K562 (cell line): Measurements from ENCODE around the gene HVCN1. TPM values are rescaled to one million over a fixed set of nuclear protein-coding genes. Genes with fewer than 3 reads are reported as not detected.

ENCODE experiments used
- ATAC-seq: fragments of 200-7000 bp; cut with Tn5 transposase; 3 replicates; pipeline ENCODE4 v1.9.1; 2020; ENCODE audit warnings: moderate library complexity
- BruUV-seq: library from RNA; stranded (reverse); fragments of 400-500 nt; replicated peaks from 2 replicates; lab custom pipeline; 2021; lab: Mats Ljungman, UMichigan
- CTCF ChIA-PET: fragments of 300-600 bp; formaldehyde crosslinking; extraction: SDS; loops from one replicate; lab custom pipeline; 2021; ENCODE audit warnings: low intra/inter-chr PET ratio; lab: Yijun Ruan, JAX
- POLR2A ChIA-PET: fragments of 300-600, 350-650 bp; sonication (Branson Sonifier 250); formaldehyde crosslinking; extraction: SDS; loops from one replicate; lab custom pipeline; 2021; ENCODE audit warnings: antibody characterized with exemption, inconsistent platforms; lab: Yijun Ruan, JAX
- DNase-seq, 4 experiments: peaks; one replicate each; pipeline versions ENCODE4 v3.0.0 to v3.0.0-alpha.2; 2011 to 2018; ENCODE audit warnings: low spot score in 3 of 4, mixed read lengths in 3 of 4; ENCODE audit errors: extremely low read depth in 1 of 4
- FAIRE-seq: peaks from 2 replicates; lab custom pipeline; 2011; peaks lifted over from hg19 to GRCh38; lab: Jason Lieb, UNC
- H2AFZ ChIP-seq: 2 replicates; pipeline ENCODE4 v1.6.0; 2011; ENCODE audit warnings: low read depth, low read length, control low read depth, inconsistent platforms
- H3K27ac ChIP-seq: fragments of 200-600 bp; 3 replicates; pipeline ENCODE4 v1.8.0; 2011; ENCODE audit warnings: low read depth, mild to moderate bottlenecking, control low read depth, inconsistent platforms, low read length, moderate library complexity, mixed read lengths; ENCODE audit errors: extremely low read depth
- H3K27me3 ChIP-seq, 2 experiments: fragments of 300-600 bp in 1 of 2; 2 replicates in 1 of 2; 3 replicates in 1 of 2; pipeline versions ENCODE4 v1.6.0 to v1.8.0; 2011; ENCODE audit warnings: inconsistent platforms in 2 of 2, low read length in 2 of 2, mild to moderate bottlenecking in 1 of 2, mixed read lengths in 1 of 2, moderate library complexity in 1 of 2; ENCODE audit not compliant: control insufficient read depth in 2 of 2, insufficient read depth in 2 of 2
- H3K36me3 ChIP-seq: fragments of 300-600 bp; 3 replicates; pipeline ENCODE4 v1.8.0; 2011; ENCODE audit warnings: mild to moderate bottlenecking, low read length, inconsistent platforms; ENCODE audit not compliant: control insufficient read depth, insufficient read depth
- H3K4me1 ChIP-seq, 2 experiments: fragments of 200-600 bp in 1 of 2; replicated peaks in 1 of 2; 2 replicates in 1 of 2; 3 replicates in 1 of 2; pipeline versions ENCODE4 v1.5.1 to v1.8.0; 2011; ENCODE audit warnings: inconsistent platforms in 2 of 2, low read length in 2 of 2, mild to moderate bottlenecking in 1 of 2, mixed read lengths in 1 of 2, moderate library complexity in 1 of 2; ENCODE audit not compliant: control insufficient read depth in 2 of 2, insufficient read depth in 2 of 2
- H3K4me2 ChIP-seq: 2 replicates; pipeline ENCODE4 v1.6.1; 2011; ENCODE audit warnings: low read length, control low read depth, inconsistent platforms, mixed read lengths; ENCODE audit not compliant: insufficient read depth
- H3K4me3 ChIP-seq: fragments of 200-600 bp; sonication (generic), shearing (Covaris generic); 2 replicates; pipeline ENCODE4 v1.5.1; 2016; ENCODE audit warnings: control low read depth, inconsistent platforms
- H3K79me2 ChIP-seq: fragments of 200-600 bp; 3 replicates; pipeline ENCODE4 v1.8.0; 2011; ENCODE audit warnings: low read length, inconsistent platforms; ENCODE audit not compliant: control insufficient read depth, insufficient read depth
- H3K9ac ChIP-seq, 2 experiments: 2 replicates each; pipeline versions ENCODE4 v1.6.0 to v1.6.1; 2011; ENCODE audit warnings: low read depth in 2 of 2, low read length in 2 of 2, control low read depth in 1 of 2, inconsistent platforms in 1 of 2, mild to moderate bottlenecking in 1 of 2, mixed read lengths in 1 of 2; ENCODE audit not compliant: insufficient read depth in 1 of 2
- H3K9me1 ChIP-seq: one replicate; pipeline ENCODE4 v1.6.0; 2011; ENCODE audit warnings: inconsistent platforms, mild to moderate bottlenecking, low read length, moderate library complexity; ENCODE audit not compliant: control insufficient read depth, insufficient read depth
- H3K9me3 ChIP-seq: replicated peaks from 2 replicates; pipeline ENCODE4 v1.5.1; 2011; ENCODE audit warnings: low read depth, low read length, inconsistent platforms; ENCODE audit not compliant: control insufficient read depth, insufficient read depth
- H4K20me1 ChIP-seq: replicated peaks from 2 replicates; pipeline ENCODE4 v1.6.1; 2011; ENCODE audit warnings: low read length, inconsistent platforms, mixed read lengths; ENCODE audit not compliant: control insufficient read depth, insufficient read depth
- BMI1 ChIP-seq: fragments of 150-350 bp; IDR thresholded peaks from 2 replicates; pipeline ENCODE4 v1.6.1; 2014; ENCODE audit warnings: low read length
- EGR1 ChIP-seq: fragments of 450-650 bp; conservative IDR thresholded peaks from 2 replicates; pipeline ENCODE4 v1.6.1; 2017; ENCODE audit warnings: mild to moderate bottlenecking
- GATAD2B ChIP-seq: fragments of 450-650 bp; IDR thresholded peaks from 2 replicates; pipeline ENCODE4 v1.6.1; 2017; ENCODE audit warnings: mild to moderate bottlenecking, borderline replicate concordance
- HIVEP1 ChIP-seq: fragments of 250-450 bp; sonication (Bioruptor Pico); IDR thresholded peaks from 2 replicates; pipeline ENCODE4 v1.4.0; 2020; ENCODE audit warnings: mild to moderate bottlenecking
- HMGXB4 ChIP-seq: sonication (generic); formaldehyde crosslinking; IDR thresholded peaks from 2 replicates; pipeline ENCODE4 v1.8.1; 2023; ENCODE audit warnings: mild to moderate bottlenecking, missing genetic modification reagents
- KLF1 ChIP-seq: fragments of 450-650 bp; IDR thresholded peaks from 2 replicates; pipeline ENCODE4 v1.6.1; 2016; ENCODE audit warnings: missing genetic modification characterization, missing compliant biosample characterization
- KLF16 ChIP-seq: IDR thresholded peaks from 2 replicates; pipeline ENCODE4 v1.6.1; 2016; ENCODE audit warnings: antibody characterized with exemption
- NR2C1 ChIP-seq, 2 experiments: fragments of 450-650 bp; IDR thresholded peaks; 2 replicates each; pipeline ENCODE4 v1.6.1; 2017; ENCODE audit warnings: mild to moderate bottlenecking in 2 of 2, antibody characterized with exemption in 1 of 2, inconsistent platforms in 1 of 2, missing compliant biosample characterization in 1 of 2, missing genetic modification characterization in 1 of 2
- SLC30A9 ChIP-seq: fragments of 250-450 bp; sonication (Bioruptor Pico); IDR thresholded peaks from 2 replicates; pipeline ENCODE4 v1.8.0; 2022; ENCODE audit warnings: mild to moderate bottlenecking, moderate library complexity
- TBP ChIP-seq: optimal IDR thresholded peaks from 2 replicates; pipeline ENCODE3; 2011; ENCODE audit warnings: low read depth, low read length, improper control_type of control experiment
- ZBTB26 ChIP-seq: fragments of 450-650 bp; formaldehyde crosslinking; IDR thresholded peaks from 2 replicates; pipeline ENCODE4 v1.4.0; 2022; ENCODE audit warnings: missing genetic modification characterization
- ZNF133 ChIP-seq: fragments of 250-450 bp; sonication (Bioruptor Pico); IDR thresholded peaks from 2 replicates; pipeline ENCODE4 v1.4.0; 2020; ENCODE audit warnings: mild to moderate bottlenecking
- ZNF583 ChIP-seq: fragments of 250-450 bp; sonication (Bioruptor Pico); IDR thresholded peaks from 2 replicates; pipeline ENCODE4 v1.4.0; 2020
- ZNF707 ChIP-seq: fragments of 250-450 bp; sonication (Bioruptor Pico); conservative IDR thresholded peaks from 2 replicates; pipeline ENCODE4 v1.8.0; 2022; ENCODE audit warnings: inconsistent platforms, mild to moderate bottlenecking, moderate library complexity
- WGBS: fragments of 100-300 bp; shearing (Covaris generic); methylation state at CpG from one replicate; pipeline ENCODE4 v1.1.6; 2016; ENCODE audit warnings: low coverage, mixed read lengths; ENCODE audit not compliant: insufficient coverage; ENCODE audit errors: missing lambda C conversion rate; 5-methylcytosine and 5-hydroxymethylcytosine counted together
- in situ Hi-C: fragments of 300-500 bp; cut with MboI; formaldehyde crosslinking; loops from 4 replicates; pipeline ENCODE4 v1.15.0; 2018; ENCODE audit warnings: inconsistent platforms, mixed read lengths
- intact Hi-C: fragments of 100-400 bp; cut with micrococcal nuclease; formaldehyde crosslinking; loops from 2 replicates; pipeline ENCODE4 v1.14.2; 2022
- polyA plus RNA-seq, 8 experiments: library from polyadenylated mRNA; depleted of rRNA in 4 of 8; stranded (reverse) in 5 of 8; unstranded in 3 of 8; fragments of >200 nt; fragmentation: Nextera tagmentation in 2 of 8; fragmentation: Illumina TruSeq in 1 of 8; extraction: Ambion mirVana in 2 of 8; extraction: Trizol in 1 of 8; gene quantifications; 2 replicates each; pipeline versions ENCODE4 v1.2.1 to v1.2.3, GENCODE V29; 2011 to 2014; ENCODE audit warnings: inconsistent platforms in 1 of 8, missing spikeins in 1 of 8
- total RNA-seq, 7 experiments: library from RNA; depleted of rRNA in 6 of 7; stranded (reverse); fragments of >200 nt in 6 of 7; fragmentation: Illumina TruSeq in 2 of 7; extraction: Trizol in 2 of 7; gene quantifications; 2 replicates each; pipeline versions ENCODE4 v1.2.1 to v1.2.3, GENCODE V29; 2011 to 2021; ENCODE audit warnings: low replicate concordance in 1 of 7

The HVCN1 gene
- total and polyA plus RNA-seq, 9 of the 15 experiments (the other 6 are each of a cell fraction or from before 2014, with no cell fraction given) = 0.21 to 1.4 (median 0.74) TPM

- peak overlapping the region in 1 of 2 experiments; percentile 18; a peak in 1 of 4 replicates for H3K9ac ChIP-seq
- peaks cover 0 to 6% of the 10 kb centered on the region in 2 experiments; a peak in 1 of 5 replicates for H3K4me1 ChIP-seq
- CTCF ChIA-PET = no interaction called here
- DNase-seq = no peak
- no peaks in the 10 kb centered on the region for H3K79me2 ChIP-seq
- TF ChIP-seq SLC30A9 (CRISPR knock-in tag) (no peak), EGR1 (0 out of 2 replicates have a peak, but pooled peaks have one; percentile 9)
- no peak overlapping the region for H3K4me3 ChIP-seq
- intact Hi-C loops = no loop called here
- peaks cover 24 to 54% of the 10 kb centered on the region in 2 experiments; a peak in 4 of 5 replicates for H3K27me3 ChIP-seq
- H3K9me1 ChIP-seq = no peaks in the 10 kb centered on the region
- no peak overlapping the region for H3K4me2 ChIP-seq
- in situ Hi-C loops = no loop called here
- 10% methylated on average over 8 of the region's 9 CpGs for WGBS
- no peak overlapping the region for H3K27ac ChIP-seq
- H4K20me1 ChIP-seq = no peaks in the 10 kb centered on the region
- no TSS peak for BruUV-seq
- ATAC-seq = no peak
- no peaks in the 10 kb centered on the region for H3K36me3 ChIP-seq
- no peaks in the 10 kb centered on the region for H3K9me3 ChIP-seq
- no peak overlapping the region for H2AFZ ChIP-seq
- POLR2A ChIA-PET = interaction anchor here (0.8 to 1.5 kb wide), 2 partner anchors 9 to 209 kb away, joined by 3 to 4 read pairs; partner anchors contain the start of gene ARPC3
- no peak for FAIRE-seq
These were observed 30.7 kb downstream of the HVCN1 start for GRCh38 chr12:110658242-110658641.

- WGBS = 6% methylated on average over 9 of the region's 9 CpGs
- BruUV-seq = no TSS peak
- no peak overlapping the region for H3K4me2 ChIP-seq
- POLR2A ChIA-PET = interaction anchor here (0.8 to 1.5 kb wide), 2 partner anchors 9 to 208 kb away, joined by 3 to 4 read pairs; partner anchors contain the start of gene ARPC3
- H3K9ac ChIP-seq = no peak overlapping the region; a peak in 1 of 4 replicates
- H3K9me1 ChIP-seq = no peaks in the 10 kb centered on the region
- H2AFZ ChIP-seq = no peak overlapping the region
- H3K79me2 ChIP-seq = no peaks in the 10 kb centered on the region
- in situ Hi-C loops (no loop called here), intact Hi-C loops (no loop called here)
- no peak for DNase-seq
- H3K4me3 ChIP-seq = no peak overlapping the region
- FAIRE-seq = no peak
- H4K20me1 ChIP-seq = no peaks in the 10 kb centered on the region
- no peaks in the 10 kb centered on the region for H3K9me3 ChIP-seq
- CTCF ChIA-PET = no interaction called here
- H3K36me3 ChIP-seq = no peaks in the 10 kb centered on the region
- no peak overlapping the region for H3K27ac ChIP-seq
- peaks cover 0 to 6% of the 10 kb centered on the region in 2 experiments; a peak in 1 of 5 replicates for H3K4me1 ChIP-seq
- no peak for ATAC-seq
- H3K27me3 ChIP-seq = peaks cover 26 to 59% of the 10 kb centered on the region in 2 experiments; a peak in 4 of 5 replicates
- TF ChIP-seq ZNF707 (no peak), ZNF133 (CRISPR knock-in tag) (no peak), KLF1 (tag) (no peak), ZNF583 (CRISPR knock-in tag) (no peak), HIVEP1 (no peak), GATAD2B (no peak), TBP (no peak), ZBTB26 (CRISPR knock-in tag) (no peak), HMGXB4 (CRISPR knock-in tag) (no peak), BMI1 (no peak), KLF16 (no peak), NR2C1 (IDR thresholded peaks at IDR 0.05) (no peak), NR2C1 (tag; IDR thresholded peaks at IDR 0.05) (no peak)
These were observed 31.2 kb downstream of the HVCN1 start for GRCh38 chr12:110657747-110658146.
